Thoracic aorta endothelial cell (primary cell): Measurements from ENCODE around the gene KLF7. TPM values are rescaled to one million over a fixed set of nuclear protein-coding genes. Genes with fewer than 3 reads are reported as not detected.
A peak's percentile ranks its signal among the peaks of the same experiment; 100 is the strongest.

Experiments used
- small RNA-seq: library from RNA; depleted of rRNA; stranded (forward); fragments of <200 nt; gene quantifications from one replicate; pipeline ENCODE3, GENCODE V24; 2012
- total RNA-seq: library from RNA; depleted of rRNA; stranded (reverse); fragments of >200 nt; gene quantifications from 2 replicates; pipeline ENCODE4 v1.2.3, GENCODE V29; 2012

Gene KLF7
- total RNA-seq = 32.6 and 42.9 TPM in 2 replicates

GRCh38 chr2:207165121-207166038 lies at the start of gene KLF7:
Gene KLF7, minus strand, starts transcription at chr2:207165948. Its CDS starts 380 bp downstream, at chr2:207165568.

Small RNA genes within 50 kb of the gene (small RNA-seq; reads per million reads assigned to genes)
- gene MIR2355 (14.0 reads per million, percentile 94 among the genes with 10 or more reads in this experiment), gene MIR7845 (0.42 reads per million)

Other genes with a start within 250 kb of the KLF7 start
- gene CPO, start 226.4 kb downstream of the KLF7 start, total RNA-seq = not detected in 2 replicates